Neural cell (in vitro differentiated cells): Measurements from ENCODE around the gene ERBB4. TPM values are rescaled to one million over a fixed set of nuclear protein-coding genes. Genes with fewer than 3 reads are reported as not detected.

Source experiments
- H2AFZ ChIP-seq: fragments of 200-600, 300-800 bp; sonication (generic), shearing (Covaris generic); 2 replicates; pipeline ENCODE4 v1.6.0; 2014; ENCODE audit warnings: low read depth, mild to moderate bottlenecking, antibody characterized with exemption, low read length, moderate library complexity
- H3F3A ChIP-seq: fragments of 200-600 bp; shearing (Covaris generic); 2 replicates; pipeline ENCODE4 v1.6.1; 2016; ENCODE audit warnings: mild to moderate bottlenecking, moderate library complexity, mixed read lengths, antibody characterized with exemption, low read length; ENCODE audit not compliant: insufficient read depth, poor library complexity, severe bottlenecking
- H3K27ac ChIP-seq: fragments of 200-600, 300-800 bp; sonication (generic), shearing (Covaris generic); 2 replicates; pipeline ENCODE4 v1.5.1; 2014; ENCODE audit warnings: mild to moderate bottlenecking, low read length, moderate library complexity
- H3K27me3 ChIP-seq: fragments of 300-800, 200-600 bp; sonication (generic), shearing (Covaris generic); 2 replicates; pipeline ENCODE4 v1.6.0; 2014; ENCODE audit warnings: mild to moderate bottlenecking, low read depth, low read length, moderate library complexity; ENCODE audit not compliant: insufficient read depth
- H3K36me3 ChIP-seq: fragments of 300-800, 200-600 bp; sonication (generic), shearing (Covaris generic); 2 replicates; pipeline ENCODE4 v1.5.1; 2014; ENCODE audit warnings: mild to moderate bottlenecking, antibody characterized with exemption, low read length, moderate library complexity; ENCODE audit not compliant: insufficient read depth
- H3K4me2 ChIP-seq: fragments of 300-800, 200-600 bp; sonication (generic), shearing (Covaris generic); 2 replicates; pipeline ENCODE4 v1.6.0; 2014; ENCODE audit warnings: mild to moderate bottlenecking, low read length
- H3K4me3 ChIP-seq: fragments of 300-800, 200-600 bp; sonication (generic), shearing (Covaris generic); 2 replicates; pipeline ENCODE4 v1.5.1; 2014; ENCODE audit warnings: mild to moderate bottlenecking, low read length, moderate library complexity
- H3K79me2 ChIP-seq: fragments of 200-600 bp; shearing (Covaris generic); replicated peaks from 2 replicates; pipeline ENCODE4 v1.6.0; 2014; ENCODE audit warnings: mild to moderate bottlenecking, low read length, moderate library complexity; ENCODE audit not compliant: insufficient read depth
- H3K9ac ChIP-seq: fragments of 300-800, 200-600 bp; sonication (generic), shearing (Covaris generic); 2 replicates; pipeline ENCODE4 v1.6.1; 2016; ENCODE audit warnings: mild to moderate bottlenecking, low read length, mixed read lengths
- H3K9me2 ChIP-seq: fragments of 200-600 bp; shearing (Covaris generic); 2 replicates; pipeline ENCODE4 v1.6.1; 2016; ENCODE audit warnings: mild to moderate bottlenecking, low read length, mixed read lengths; ENCODE audit not compliant: insufficient read depth
- H3K9me3 ChIP-seq: fragments of 200-600, 300-800 bp; sonication (generic), shearing (Covaris generic); 2 replicates; pipeline ENCODE4 v1.6.1; 2016; ENCODE audit warnings: mild to moderate bottlenecking, mixed run types, low read length, moderate library complexity, mixed read lengths
- H4K20me1 ChIP-seq: fragments of 200-600 bp; shearing (Covaris generic); 2 replicates; pipeline ENCODE4 v1.6.1; 2016; ENCODE audit warnings: mild to moderate bottlenecking, mixed run types; ENCODE audit not compliant: insufficient read depth
- CTCF ChIP-seq: fragments of 450-650 bp; IDR thresholded peaks from 2 replicates; pipeline ENCODE4 v1.5.1; 2014; ENCODE audit warnings: antibody characterized with exemption, mild to moderate bottlenecking, moderate library complexity; ENCODE audit not compliant: poor library complexity, severe bottlenecking
- EP300 ChIP-seq: fragments of 450-650 bp; conservative IDR thresholded peaks from 2 replicates; pipeline ENCODE4 v1.6.1; 2014; ENCODE audit warnings: antibody characterized with exemption, mild to moderate bottlenecking, moderate library complexity; ENCODE audit not compliant: poor library complexity, severe bottlenecking
- EZH2 ChIP-seq: fragments of 200-600, 300-800 bp; shearing (Covaris generic), sonication (generic); IDR thresholded peaks from 2 replicates; pipeline ENCODE4 v1.6.1; 2014; ENCODE audit warnings: antibody characterized with exemption, low read length, borderline replicate concordance, mild to moderate bottlenecking; ENCODE audit not compliant: insufficient read depth, poor library complexity, severe bottlenecking
- MXI1 ChIP-seq: fragments of 450-650 bp; conservative IDR thresholded peaks from 2 replicates; pipeline ENCODE4 v1.6.1; 2014; ENCODE audit warnings: antibody characterized with exemption, mild to moderate bottlenecking; ENCODE audit not compliant: poor library complexity, severe bottlenecking
- POLR2AphosphoS5 ChIP-seq: IDR thresholded peaks from 2 replicates; pipeline ENCODE4 v1.6.1; 2012
- RAD21 ChIP-seq: fragments of 450-650 bp; conservative IDR thresholded peaks from 2 replicates; pipeline ENCODE4 v1.6.1; 2014; ENCODE audit warnings: antibody characterized with exemption, mild to moderate bottlenecking, moderate library complexity
- REST ChIP-seq: IDR thresholded peaks from 2 replicates; pipeline ENCODE4 v1.6.1; 2012; ENCODE audit warnings: borderline replicate concordance
- SMC3 ChIP-seq: fragments of 450-650 bp; conservative IDR thresholded peaks from 2 replicates; pipeline ENCODE4 v1.6.1; 2014; ENCODE audit warnings: antibody characterized with exemption, mild to moderate bottlenecking, moderate library complexity; ENCODE audit not compliant: poor library complexity
- TAF1 ChIP-seq: IDR thresholded peaks from 2 replicates; pipeline ENCODE4 v1.6.1; 2012; ENCODE audit warnings: low read depth
- polyA plus RNA-seq: library from polyadenylated mRNA; depleted of rRNA; stranded (reverse); fragments of >200 nt; gene quantifications from 2 replicates; pipeline ENCODE4 v1.2.3, GENCODE V29; 2014

ERBB4 gene
- polyA plus RNA-seq, 1 donor from 2014 or later, result 0.69 TPM

GRCh38 chr2:212097001-212097400 is 441.6 kb downstream of the ERBB4 start:
- no peaks in the 10 kb centered on the region for H3K36me3 ChIP-seq
- H3F3A ChIP-seq, result no peaks in the 10 kb centered on the region
- H3K9ac ChIP-seq, result no peak overlapping the region
- no peak for TF ChIP-seq MXI1
- TF ChIP-seq POLR2AphosphoS5, result no peak
- no peak for TF ChIP-seq REST
- no peak for TF ChIP-seq TAF1
- TF ChIP-seq RAD21, result no peak
- TF ChIP-seq EP300, result no peak
- TF ChIP-seq EZH2, result no peak
- no peak for TF ChIP-seq SMC3
- TF ChIP-seq CTCF, result no peak
- no peaks in the 10 kb centered on the region for H3K9me3 ChIP-seq
- no peak overlapping the region for H3K4me3 ChIP-seq
- H3K27me3 ChIP-seq, result no peaks in the 10 kb centered on the region
- no peak overlapping the region for H2AFZ ChIP-seq
- no peak overlapping the region for H3K4me2 ChIP-seq
- no peaks in the 10 kb centered on the region for H3K79me2 ChIP-seq
- H3K27ac ChIP-seq, result no peak overlapping the region
- H4K20me1 ChIP-seq, result no peaks in the 10 kb centered on the region
- H3K9me2 ChIP-seq, result no peaks in the 10 kb centered on the region

GRCh38 chr2:212089873-212090272 is 448.7 kb downstream of the ERBB4 start:
- no peak overlapping the region for H3K9ac ChIP-seq
- H3K27me3 ChIP-seq, result no peaks in the 10 kb centered on the region
- H3K9me3 ChIP-seq, result no peaks in the 10 kb centered on the region
- no peaks in the 10 kb centered on the region for H3K9me2 ChIP-seq
- H4K20me1 ChIP-seq, result no peaks in the 10 kb centered on the region
- H3K79me2 ChIP-seq, result no peaks in the 10 kb centered on the region
- H2AFZ ChIP-seq, result no peak overlapping the region
- no peak for TF ChIP-seq MXI1
- no peak for TF ChIP-seq SMC3
- TF ChIP-seq REST, result no peak
- TF ChIP-seq CTCF, result no peak
- H3K27ac ChIP-seq, result no peak overlapping the region
- H3K36me3 ChIP-seq, result no peaks in the 10 kb centered on the region
- no peak overlapping the region for H3K4me3 ChIP-seq
- no peak overlapping the region for H3K4me2 ChIP-seq
- H3F3A ChIP-seq, result no peaks in the 10 kb centered on the region
